SK-N-SH (cell line): ENCODE results near the gene ZNF750. TPM values are rescaled to one million over a fixed set of nuclear protein-coding genes. Genes with fewer than 3 reads are reported as not detected.

Experiments
- CTCF ChIA-PET: fragments of 300-600, 350-600 bp; formaldehyde crosslinking; extraction: SDS; loops from one replicate; lab custom pipeline; 2021; lab: Yijun Ruan, JAX
- POLR2A ChIA-PET: fragments of 350-600 bp; sonication (Branson Sonifier 250); formaldehyde crosslinking; extraction: SDS; loops from one replicate; lab custom pipeline; 2020; ENCODE audit warnings: antibody characterized with exemption, inconsistent platforms; lab: Yijun Ruan, JAX
- DNase-seq: peaks from one replicate; pipeline ENCODE4 v3.0.0; 2012
- H2AFZ ChIP-seq: fragments of 200-600 bp; sonication (generic); 2 replicates; pipeline ENCODE4 v1.8.1; 2016; ENCODE audit warnings: antibody characterized with exemption, mild to moderate bottlenecking, low read depth
- H3F3A ChIP-seq: fragments of 200-600 bp; sonication (generic); replicated peaks from 2 replicates; pipeline ENCODE3; 2016; ENCODE audit warnings: antibody characterized with exemption, mild to moderate bottlenecking; ENCODE audit not compliant: insufficient read depth
- H3K27ac ChIP-seq, 2 experiments: fragments of 200-500 bp in 1 of 2; fragments of 200-600 bp in 1 of 2; sonication (Bioruptor generic) in 1 of 2; sonication (generic), shearing (Covaris generic) in 1 of 2; 2 replicates each; pipeline versions ENCODE4 v1.5.1 to v1.6.1; 2014 to 2016; ENCODE audit warnings: low read depth in 2 of 2, inconsistent platforms in 1 of 2, low read length in 1 of 2, mild to moderate bottlenecking in 1 of 2, mixed read lengths in 1 of 2
- H3K27me3 ChIP-seq: fragments of 200-600 bp; sonication (generic), shearing (Covaris generic); 2 replicates; pipeline ENCODE4 v1.6.1; 2016; ENCODE audit warnings: mixed run types; ENCODE audit not compliant: insufficient read depth
- H3K36me3 ChIP-seq, 2 experiments: fragments of 200-500 bp in 1 of 2; fragments of 200-600 bp in 1 of 2; sonication (Bioruptor generic) in 1 of 2; sonication (generic) in 1 of 2; replicated peaks in 1 of 2; 2 replicates each; pipeline versions ENCODE3 to v1.5.1; 2014 to 2016; ENCODE audit warnings: low read length in 1 of 2, mild to moderate bottlenecking in 1 of 2; ENCODE audit not compliant: insufficient read depth in 2 of 2, control insufficient read depth in 1 of 2
- H3K4me1 ChIP-seq, 2 experiments: fragments of 200-500 bp in 1 of 2; fragments of 200-600 bp in 1 of 2; sonication (Bioruptor generic) in 1 of 2; sonication (generic), shearing (Covaris generic) in 1 of 2; 2 replicates each; pipeline versions ENCODE4 v1.5.1 to v1.6.1; 2014 to 2016; ENCODE audit warnings: low read depth in 1 of 2, low read length in 1 of 2, mixed run types in 1 of 2; ENCODE audit not compliant: insufficient read depth in 2 of 2, control insufficient read depth in 1 of 2
- H3K4me2 ChIP-seq: fragments of 200-600 bp; sonication (generic), shearing (Covaris generic); 2 replicates; pipeline ENCODE4 v1.6.1; 2017; ENCODE audit warnings: mixed run types
- H3K4me3 ChIP-seq, 2 experiments: fragments of 200-500 bp in 1 of 2; fragments of 200-600 bp in 1 of 2; sonication (Bioruptor generic) in 1 of 2; sonication (generic), shearing (Covaris generic) in 1 of 2; 2 replicates each; pipeline versions ENCODE4 v1.5.1 to v1.8.1; 2014 to 2016; ENCODE audit warnings: low read depth in 2 of 2, inconsistent platforms in 1 of 2, low read length in 1 of 2, mild to moderate bottlenecking in 1 of 2, mixed read lengths in 1 of 2, moderate library complexity in 1 of 2
- H3K79me2 ChIP-seq: fragments of 200-600 bp; sonication (generic); 2 replicates; pipeline ENCODE4 v1.8.1; 2017; ENCODE audit warnings: mild to moderate bottlenecking; ENCODE audit not compliant: insufficient read depth
- H3K9ac ChIP-seq: fragments of 200-600 bp; sonication (generic); 2 replicates; pipeline ENCODE4 v1.6.1; 2017; ENCODE audit warnings: mixed run types
- H3K9me2 ChIP-seq: fragments of 200-600 bp; sonication (generic); 2 replicates; pipeline ENCODE4 v1.6.1; 2017; ENCODE audit warnings: mixed run types
- H3K9me3 ChIP-seq: fragments of 200-600 bp; sonication (generic); 2 replicates; pipeline ENCODE4 v1.6.1; 2017; ENCODE audit warnings: mixed run types, mild to moderate bottlenecking, moderate library complexity
- H4K20me1 ChIP-seq: fragments of 200-600 bp; sonication (generic); 2 replicates; pipeline ENCODE4 v1.6.1; 2017; ENCODE audit warnings: mild to moderate bottlenecking, mixed run types; ENCODE audit not compliant: insufficient read depth
- CTCF ChIP-seq: fragments of 200-600 bp; sonication (generic); IDR thresholded peaks from 2 replicates; pipeline ENCODE4 v1.6.1; 2017; ENCODE audit warnings: antibody characterized with exemption, mild to moderate bottlenecking, moderate library complexity
- ELF1 ChIP-seq: IDR thresholded peaks from 2 replicates; pipeline ENCODE4 v1.4.0; 2012
- EP300 ChIP-seq, 2 experiments: IDR thresholded peaks; 2 replicates each; pipeline versions ENCODE4 v1.4.0 to v1.6.1; 2012; ENCODE audit warnings: borderline replicate concordance in 1 of 2, low read depth in 1 of 2, low read length in 1 of 2
- FOXJ3 ChIP-seq: sonication (generic); formaldehyde crosslinking; IDR thresholded peaks from 2 replicates; pipeline ENCODE4 v1.5.1; 2020; ENCODE audit warnings: mild to moderate bottlenecking, missing genetic modification reagents
- FOXM1 ChIP-seq: IDR thresholded peaks from 2 replicates; pipeline ENCODE4 v1.4.0; 2012; ENCODE audit warnings: low read depth, mild to moderate bottlenecking
- GABPA ChIP-seq: IDR thresholded peaks from 2 replicates; pipeline ENCODE4 v1.4.0; 2012; ENCODE audit warnings: low read depth, mild to moderate bottlenecking
- IRF3 ChIP-seq: fragments of 150-350 bp; IDR thresholded peaks from 2 replicates; pipeline ENCODE4 v1.6.1; 2016; ENCODE audit warnings: mild to moderate bottlenecking, low read depth, low read length
- JUND ChIP-seq: IDR thresholded peaks from 2 replicates; pipeline ENCODE4 v1.4.0; 2012
- PBX3 ChIP-seq: IDR thresholded peaks from 2 replicates; pipeline ENCODE4; 2012
- RAD21 ChIP-seq: IDR thresholded peaks from 2 replicates; pipeline ENCODE4 v1.6.1; 2012; ENCODE audit warnings: mild to moderate bottlenecking, low read length
- REST ChIP-seq: IDR thresholded peaks from 2 replicates; pipeline ENCODE4 v1.6.1; 2012; ENCODE audit warnings: mild to moderate bottlenecking, low read depth, low read length, moderate library complexity
- RFX5 ChIP-seq: IDR thresholded peaks from 2 replicates; pipeline ENCODE4 v1.6.1; 2012; ENCODE audit warnings: mild to moderate bottlenecking, improper control_type of control experiment, low read length
- SIN3A ChIP-seq: IDR thresholded peaks from 2 replicates; pipeline ENCODE4 v1.6.1; 2012; ENCODE audit warnings: low read depth, mild to moderate bottlenecking, low read length, moderate library complexity, borderline replicate concordance
- SMC3 ChIP-seq: IDR thresholded peaks from 2 replicates; pipeline ENCODE4 v1.6.1; 2012; ENCODE audit warnings: low read depth, low read length, improper control_type of control experiment
- TCF12 ChIP-seq: IDR thresholded peaks from 2 replicates; pipeline ENCODE4 v1.4.0; 2012
- USF1 ChIP-seq: IDR thresholded peaks from 2 replicates; pipeline ENCODE4 v1.4.0; 2012; ENCODE audit warnings: low read depth, borderline replicate concordance
- USF2 ChIP-seq: fragments of 150-350 bp; IDR thresholded peaks from 2 replicates; pipeline ENCODE4 v1.6.1; 2017; ENCODE audit warnings: antibody characterized with exemption, low read length, low read depth, borderline replicate concordance
- YY1 ChIP-seq: IDR thresholded peaks from 2 replicates; pipeline ENCODE4 v1.4.0; 2012; ENCODE audit warnings: low read depth, mild to moderate bottlenecking
- WGBS: methylation state at CpG from one replicate; pipeline ENCODE4 v1.1.6; 2017; ENCODE audit warnings: low lambda C conversion rate; 5-methylcytosine and 5-hydroxymethylcytosine counted together
- polyA plus RNA-seq, 3 experiments: library from polyadenylated mRNA; depleted of rRNA; stranded (reverse); fragments of >200 nt; gene quantifications; 2 replicates each; pipeline ENCODE4 v1.2.3, GENCODE V29; 2012

Gene ZNF750
- polyA plus RNA-seq, 1 of the 3 experiments (the other 2 are of a cell fraction): not detected

GRCh38 chr17:82793974-82794630, 45.7 kb downstream of the ZNF750 start (continued):
- TF ChIP-seq REST: no peak
- TF ChIP-seq RAD21: no peak
- no peak for TF ChIP-seq RFX5
- TF ChIP-seq EP300 (IDR thresholded peaks at IDR 0.05; ENCODE audit: borderline replicate concordance in 1 of 2, low read depth in 1 of 2, low read length in 1 of 2): no peak
- no peak for TF ChIP-seq FOXM1
- TF ChIP-seq, all 33 proteins: peak for 0

GRCh38 chr17:82791532-82791931, 48.3 kb downstream of the ZNF750 start:
- POLR2A ChIA-PET: no interaction called here
- DNase-seq: no peak
- H3K9ac ChIP-seq: no peak overlapping the region

More at GRCh38 chr17:82791532-82791931, 48.3 kb downstream of the ZNF750 start:
- CTCF ChIA-PET: interaction anchor here (1.5 to 7.1 kb wide), 2 partner anchors 10 to 16 kb away, joined by 5 to 49 read pairs; no protein-coding TSS in a partner anchor
- Histone ChIP-seq H3K4me3 (no peak overlapping the region), H3K9me2 (no peaks in the 10 kb centered on the region), H3K27me3 (no peaks in the 10 kb centered on the region), H3F3A (no peaks in the 10 kb centered on the region), H3K27ac (peak overlapping the region in 1 of 2 experiments; percentile 37; a peak in 3 of 4 replicates), H3K79me2 (peaks cover 37% of the 10 kb centered on the region; the same call in 1 of the 2 replicates), H3K4me2 (0 out of 2 replicates have a peak overlapping the region, but pooled peaks have one; percentile 2), H2AFZ (no peak overlapping the region), H3K4me1 (peaks cover 3 to 27% of the 10 kb centered on the region in 2 experiments; a peak in 1 of 4 replicates), H3K36me3 (peaks cover 0 to 3% of the 10 kb centered on the region in 2 experiments), H4K20me1 (0 out of 2 replicates have a peak, but pooled peaks cover 4% of the 10 kb centered on the region), H3K9me3 (no peaks in the 10 kb centered on the region)
- TF ChIP-seq FOXJ3 (CRISPR knock-in tag) (no peak), ELF1 (no peak), IRF3 (no peak), TCF12 (no peak), PBX3 (no peak), SIN3A (no peak), USF2 (no peak), JUND (no peak), YY1 (no peak), USF1 (no peak), CTCF (no peak), SMC3 (no peak), GABPA (no peak)
- 54% methylated on average over 9 of the region's 12 CpGs for whole genome bisulfite sequencing
